A673 (cell line): ENCODE measurements around the gene PYROXD2. TPM values are rescaled to one million over a fixed set of nuclear protein-coding genes. Genes with fewer than 3 reads are reported as not detected.
"Not testable (repeated sequence)": the region's sequence is repeated elsewhere in the genome, so short reads cannot be mapped to it uniquely, and the experiment has no call there.

ENCODE experiments used
- BruUV-seq: library from RNA; stranded (reverse); fragments of 400-500 nt; replicated peaks from 2 replicates; lab custom pipeline; 2021; lab: Mats Ljungman, UMichigan
- CTCF ChIA-PET: fragments of 300-600 bp; sonication (Branson Sonifier 250); formaldehyde crosslinking; loops from one replicate; lab custom pipeline; 2022; ENCODE audit warnings: antibody characterized with exemption; lab: Charles Lee
- POLR2A ChIA-PET: fragments of 300-600 bp; sonication (Branson Sonifier 250); formaldehyde crosslinking; loops from one replicate; lab custom pipeline; 2022; ENCODE audit warnings: antibody characterized with exemption; ENCODE audit not compliant: low non-redundant PET; lab: Charles Lee
- DNase-seq: peaks from one replicate; pipeline ENCODE4 v3.0.0-alpha.2; 2015; ENCODE audit warnings: low spot score
- H3K27ac ChIP-seq: fragments of 200-600 bp; sonication (generic); 2 replicates; pipeline ENCODE4 v1.5.1; 2016; ENCODE audit warnings: mixed run types, low read depth, mild to moderate bottlenecking, mixed read lengths, antibody characterized with exemption, low read length; ENCODE audit not compliant: poor library complexity, severe bottlenecking
- H3K27me3 ChIP-seq: fragments of 200-600 bp; sonication (generic); replicated peaks from 2 replicates; pipeline ENCODE4 v1.6.1; 2017; ENCODE audit warnings: mixed run types, low read depth, mild to moderate bottlenecking, mixed read lengths, antibody characterized with exemption, low read length; ENCODE audit not compliant: insufficient read depth, poor library complexity
- H3K36me3 ChIP-seq: fragments of 200-600 bp; sonication (generic); 2 replicates; pipeline ENCODE4 v1.6.1; 2016; ENCODE audit warnings: mixed run types, mild to moderate bottlenecking, mixed read lengths, antibody characterized with exemption, low read length; ENCODE audit not compliant: insufficient read depth, poor library complexity, severe bottlenecking
- H3K4me1 ChIP-seq: fragments of 200-600 bp; sonication (generic); 2 replicates; pipeline ENCODE4 v1.6.1; 2017; ENCODE audit warnings: mixed run types, mild to moderate bottlenecking, mixed read lengths, antibody characterized with exemption, low read length; ENCODE audit not compliant: insufficient read depth, poor library complexity, severe bottlenecking
- H3K4me3 ChIP-seq: fragments of 200-600 bp; sonication (generic); 2 replicates; pipeline ENCODE4 v1.5.1; 2016; ENCODE audit warnings: low read depth, mixed run types, mild to moderate bottlenecking, mixed read lengths, low read length; ENCODE audit not compliant: poor library complexity, severe bottlenecking
- H3K9me3 ChIP-seq: fragments of 200-600 bp; sonication (generic); 2 replicates; pipeline ENCODE4 v1.6.1; 2016; ENCODE audit warnings: mixed run types, low read depth, mild to moderate bottlenecking, mixed read lengths, antibody characterized with exemption, low read length; ENCODE audit not compliant: poor library complexity, severe bottlenecking
- EZH2 ChIP-seq: fragments of 200-600 bp; sonication (generic); IDR thresholded peaks from 2 replicates; pipeline ENCODE4 v1.6.1; 2017; ENCODE audit warnings: borderline replicate concordance, low read depth, mild to moderate bottlenecking, mixed read lengths, antibody characterized with exemption, low read length; ENCODE audit not compliant: poor library complexity, severe bottlenecking
- intact Hi-C: fragments of 100-400 bp; cut with micrococcal nuclease; formaldehyde crosslinking; loops from one replicate; pipeline ENCODE4 v1.10.0; 2022; ENCODE audit not compliant: unreplicated experiment
- total RNA-seq: library from RNA; stranded (reverse); gene quantifications from 2 replicates; pipeline ENCODE4 v1.2.3, GENCODE V29; 2021
- TF ChIP-seq, protein P1 (sequence below): fragments of 300-800, 200-600 bp; sonication (generic); conservative IDR thresholded peaks from 2 replicates; pipeline ENCODE4 v1.5.1; 2017; ENCODE audit warnings: low read depth, mild to moderate bottlenecking, antibody characterized with exemption, low read length, moderate library complexity, mixed read lengths

Gene PYROXD2
- total RNA-seq, 1 experiment from 2014 or later: 4.0 TPM

DNA sequence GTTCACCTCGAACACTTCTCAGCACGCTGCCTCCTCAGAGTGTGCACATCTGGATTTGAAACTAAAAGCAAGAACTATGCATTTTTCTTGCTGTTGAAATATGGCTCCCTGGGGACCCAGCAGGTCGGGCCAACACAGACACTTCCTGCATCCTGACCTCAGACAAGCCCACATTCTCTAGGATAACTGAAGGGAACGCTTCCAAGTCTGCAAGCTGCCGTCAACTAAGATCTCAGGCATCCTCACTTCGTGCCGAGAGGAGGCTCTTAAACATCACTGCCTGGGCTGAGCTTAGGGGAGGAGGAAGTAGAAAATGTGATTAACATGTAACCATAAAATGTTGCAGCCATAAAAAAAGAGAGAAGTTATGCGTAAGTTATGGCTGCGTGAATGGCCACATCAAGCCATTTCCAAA lies 65.5 kb downstream of the PYROXD2 start:
- peak; percentile 80 for DNase-seq
- H3K4me3 ChIP-seq: no peak overlapping the region
- intact Hi-C loops: loop anchor here (10.0 kb wide), 1 partner anchor 55 kb away; no protein-coding TSS in a partner anchor
- CTCF ChIA-PET: no interaction called here
- H3K27me3 ChIP-seq: peaks cover 21% of the 10 kb centered on the region
- H3K4me1 ChIP-seq: no peaks in the 10 kb centered on the region
- no peak for TF ChIP-seq EZH2
- TF ChIP-seq, protein P1, sequence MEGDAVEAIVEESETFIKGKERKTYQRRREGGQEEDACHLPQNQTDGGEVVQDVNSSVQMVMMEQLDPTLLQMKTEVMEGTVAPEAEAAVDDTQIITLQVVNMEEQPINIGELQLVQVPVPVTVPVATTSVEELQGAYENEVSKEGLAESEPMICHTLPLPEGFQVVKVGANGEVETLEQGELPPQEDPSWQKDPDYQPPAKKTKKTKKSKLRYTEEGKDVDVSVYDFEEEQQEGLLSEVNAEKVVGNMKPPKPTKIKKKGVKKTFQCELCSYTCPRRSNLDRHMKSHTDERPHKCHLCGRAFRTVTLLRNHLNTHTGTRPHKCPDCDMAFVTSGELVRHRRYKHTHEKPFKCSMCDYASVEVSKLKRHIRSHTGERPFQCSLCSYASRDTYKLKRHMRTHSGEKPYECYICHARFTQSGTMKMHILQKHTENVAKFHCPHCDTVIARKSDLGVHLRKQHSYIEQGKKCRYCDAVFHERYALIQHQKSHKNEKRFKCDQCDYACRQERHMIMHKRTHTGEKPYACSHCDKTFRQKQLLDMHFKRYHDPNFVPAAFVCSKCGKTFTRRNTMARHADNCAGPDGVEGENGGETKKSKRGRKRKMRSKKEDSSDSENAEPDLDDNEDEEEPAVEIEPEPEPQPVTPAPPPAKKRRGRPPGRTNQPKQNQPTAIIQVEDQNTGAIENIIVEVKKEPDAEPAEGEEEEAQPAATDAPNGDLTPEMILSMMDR: no peak
- POLR2A ChIA-PET: no interaction called here
- BruUV-seq: no TSS peak
- H3K27ac ChIP-seq: no peak overlapping the region
- peaks cover 17% of the 10 kb centered on the region for H3K9me3 ChIP-seq
- no peaks in the 10 kb centered on the region for H3K36me3 ChIP-seq

DNA sequence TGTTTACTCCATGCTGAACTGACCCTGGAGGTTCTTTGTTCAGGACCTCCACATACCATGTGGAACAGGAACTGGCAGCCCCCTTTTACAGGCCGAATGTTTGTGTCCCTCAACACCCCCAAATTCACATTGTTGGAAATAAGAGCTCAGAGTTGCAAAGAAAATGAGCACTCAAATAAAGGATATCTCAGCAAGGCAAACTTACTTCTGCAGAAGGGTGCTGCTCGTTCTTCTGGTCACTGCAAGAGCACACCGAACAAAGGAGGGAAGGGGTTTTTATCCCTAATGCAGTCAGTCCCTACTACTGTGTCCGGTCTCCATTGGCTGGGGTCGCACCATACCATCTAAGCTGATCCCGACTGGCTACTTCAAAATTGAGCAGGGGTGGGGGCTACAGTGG lies 68.1 kb downstream of the PYROXD2 start:
- Histone ChIP-seq H3K4me1 (no peaks in the 10 kb centered on the region), H3K27me3 (peaks cover under 1% of the 10 kb centered on the region), H3K9me3 (peaks cover 17% of the 10 kb centered on the region), H3K4me3 (no peak overlapping the region), H3K36me3 (no peaks in the 10 kb centered on the region), H3K27ac (no peak overlapping the region)
- BruUV-seq: no TSS peak
- ChIA-PET CTCF (no interaction called here), POLR2A (no interaction called here)
- TF ChIP-seq, protein P1: no peak
- no peak for TF ChIP-seq EZH2
- DNase-seq: no peak
- intact Hi-C loops: loop anchor here (10.0 kb wide), 1 partner anchor 58 kb away; no protein-coding TSS in a partner anchor

DNA sequence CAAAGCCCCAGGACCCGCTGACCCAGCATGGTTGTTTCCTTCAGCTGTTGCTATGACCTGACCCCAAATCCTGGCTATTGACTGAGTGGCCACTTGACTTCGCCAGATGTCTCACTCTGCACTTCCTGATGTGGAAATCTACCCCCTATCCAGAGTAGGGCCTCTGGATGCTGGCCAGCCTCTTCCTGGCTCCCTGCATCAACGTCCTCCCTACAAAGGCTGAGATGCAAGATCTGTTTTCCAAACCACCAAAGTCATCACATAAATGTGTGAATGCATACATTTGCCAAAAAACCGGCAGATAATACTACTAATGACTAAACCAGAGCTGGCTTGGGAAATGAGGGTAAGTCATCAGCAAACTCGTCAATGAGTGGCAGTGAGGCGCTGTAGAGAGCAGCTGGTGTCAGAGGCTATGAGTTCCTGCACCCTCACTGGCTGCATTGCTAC lies 70.4 kb downstream of the PYROXD2 start:
- DNase-seq: no peak
- POLR2A ChIA-PET: no interaction called here

DNA sequence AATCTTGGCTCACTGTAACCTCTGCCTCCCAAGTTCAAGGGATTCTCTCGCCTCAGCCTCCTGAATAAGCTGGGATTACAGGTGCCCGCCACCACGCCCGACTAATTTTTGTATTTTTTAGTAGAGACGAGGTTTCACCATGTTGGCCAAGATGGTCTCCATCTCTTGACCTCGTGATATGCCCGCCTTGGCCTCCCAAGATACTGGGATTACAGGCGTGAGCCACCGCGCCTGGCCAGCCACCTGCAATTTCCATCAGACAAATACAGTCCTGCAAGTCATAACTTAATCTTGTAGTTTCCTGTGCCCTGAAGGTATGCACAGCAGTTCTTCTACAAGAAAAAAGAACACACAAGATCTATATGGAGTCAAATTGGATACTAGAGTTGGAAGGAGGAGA lies 73.3 kb downstream of the PYROXD2 start:
- H3K4me3 ChIP-seq, CTCF ChIA-PET, H3K9me3 ChIP-seq, POLR2A ChIA-PET, BruUV-seq, H3K36me3 ChIP-seq, H3K4me1 ChIP-seq, DNase-seq, H3K27ac ChIP-seq: not testable (repeated sequence)
- intact Hi-C loops: loop anchor here (10.0 kb wide), 1 partner anchor 63 kb away; no protein-coding TSS in a partner anchor
- peaks cover 11% of the 10 kb centered on the region for H3K27me3 ChIP-seq

More for the DNA sequence above, 70.4 kb downstream of the PYROXD2 start:
- Histone ChIP-seq H3K4me3 (no peak overlapping the region), H3K27me3 (peaks cover 10% of the 10 kb centered on the region), H3K27ac (no peak overlapping the region), H3K9me3 (peaks cover 17% of the 10 kb centered on the region), H3K4me1 (no peaks in the 10 kb centered on the region), H3K36me3 (no peaks in the 10 kb centered on the region)
- TF ChIP-seq, protein P1: no peak
- no peak for TF ChIP-seq EZH2
- no TSS peak for BruUV-seq
- CTCF ChIA-PET: no interaction called here
- intact Hi-C loops: loop anchor here (10.0 kb wide), 1 partner anchor 60 kb away; no protein-coding TSS in a partner anchor
